HEK293 (cell line): ENCODE results near the gene C1orf216.
"Not testable (repeated sequence)": the region's sequence is repeated elsewhere in the genome, so short reads cannot be mapped to it uniquely, and the experiment has no call there.

Source experiments
- ZNF391 ChIP-seq: fragments of 450-650 bp; formaldehyde crosslinking; IDR thresholded peaks from 2 replicates; pipeline ENCODE4 v1.5.1; 2016; ENCODE audit warnings: low read depth, missing biosample characterization, missing genetic modification characterization, borderline replicate concordance
- ZNF514 ChIP-seq: fragments of 450-650 bp; formaldehyde crosslinking; IDR thresholded peaks from 2 replicates; pipeline ENCODE4 v1.5.1; 2016; ENCODE audit warnings: missing biosample characterization, missing genetic modification characterization
- TF ChIP-seq, protein P1 (sequence below): fragments of 450-650 bp; formaldehyde crosslinking; IDR thresholded peaks from 2 replicates; pipeline ENCODE4 v1.5.1; 2016; ENCODE audit warnings: missing biosample characterization, missing genetic modification characterization

DNA sequence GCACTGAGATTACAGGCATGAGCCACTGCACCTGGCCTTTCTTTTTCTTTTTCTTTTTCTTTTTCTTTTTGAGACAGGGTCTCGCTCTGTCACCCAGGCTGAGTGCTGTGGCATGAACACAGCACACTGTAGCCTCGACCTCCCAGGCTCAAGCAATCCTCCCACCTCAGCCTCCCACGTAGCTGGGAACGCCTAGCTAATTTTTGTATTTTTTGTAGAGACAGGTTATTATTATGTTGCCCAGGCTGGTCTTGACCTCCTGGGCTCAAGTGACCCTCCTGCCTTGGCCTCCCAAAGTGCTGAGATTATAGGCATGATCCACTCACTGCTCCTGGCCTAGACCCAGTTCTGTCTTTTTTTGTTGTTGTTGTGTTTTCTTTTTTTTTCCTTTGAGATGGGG lies 28.6 kb downstream of the C1orf216 start:
- TF ChIP-seq, protein P1, sequence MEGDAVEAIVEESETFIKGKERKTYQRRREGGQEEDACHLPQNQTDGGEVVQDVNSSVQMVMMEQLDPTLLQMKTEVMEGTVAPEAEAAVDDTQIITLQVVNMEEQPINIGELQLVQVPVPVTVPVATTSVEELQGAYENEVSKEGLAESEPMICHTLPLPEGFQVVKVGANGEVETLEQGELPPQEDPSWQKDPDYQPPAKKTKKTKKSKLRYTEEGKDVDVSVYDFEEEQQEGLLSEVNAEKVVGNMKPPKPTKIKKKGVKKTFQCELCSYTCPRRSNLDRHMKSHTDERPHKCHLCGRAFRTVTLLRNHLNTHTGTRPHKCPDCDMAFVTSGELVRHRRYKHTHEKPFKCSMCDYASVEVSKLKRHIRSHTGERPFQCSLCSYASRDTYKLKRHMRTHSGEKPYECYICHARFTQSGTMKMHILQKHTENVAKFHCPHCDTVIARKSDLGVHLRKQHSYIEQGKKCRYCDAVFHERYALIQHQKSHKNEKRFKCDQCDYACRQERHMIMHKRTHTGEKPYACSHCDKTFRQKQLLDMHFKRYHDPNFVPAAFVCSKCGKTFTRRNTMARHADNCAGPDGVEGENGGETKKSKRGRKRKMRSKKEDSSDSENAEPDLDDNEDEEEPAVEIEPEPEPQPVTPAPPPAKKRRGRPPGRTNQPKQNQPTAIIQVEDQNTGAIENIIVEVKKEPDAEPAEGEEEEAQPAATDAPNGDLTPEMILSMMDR: not testable (repeated sequence)
- TF ChIP-seq ZNF391; ZNF514 (tag by site-specific recombination): not testable (repeated sequence)
